ENCODE data around the gene AFG1L. TPM values are rescaled to one million over a fixed set of nuclear protein-coding genes. Genes with fewer than 3 reads are reported as not detected.
A peak's percentile ranks its signal among the peaks of the same experiment; 100 is the strongest.

AFG1L gene
- total RNA-seq, 1 experiment from 2014 or later = 4.9 TPM

- ChIA-PET RAD21 (ENCODE audit: low non-redundant PET in 1 of 2, low total read pairs in 2 of 2, uncharacterized antibody in 2 of 2, unreplicated experiment in 2 of 2) (no interaction called here), CTCF (interaction anchor here (2.6 kb wide), 1 partner anchor 241 kb away, joined by 10 read pairs; no protein-coding TSS in a partner anchor), POLR2A (no interaction called here)
- TF ChIP-seq CTCF (IDR thresholded peaks at IDR 0.05 in 2 of 3, conservative IDR thresholded peaks at IDR 0.05 in 1 of 3; ENCODE audit: borderline replicate concordance in 1 of 3, insufficient read depth in 1 of 3, low read depth in 2 of 3, low read length in 2 of 3) (peak in 2 of 3 experiments; percentile 38 to 49; a peak in 4 of 6 replicates), RAD21 (IDR thresholded peaks at IDR 0.05; ENCODE audit: low read depth) (peak; percentile 41), CEBPB (IDR thresholded peaks at IDR 0.05; ENCODE audit: low read depth) (no peak)
- 0 out of 2 replicates have a peak, but pooled peaks cover 11% of the 10 kb centered on the region for H4K20me1 ChIP-seq (ENCODE audit: insufficient read depth)
- no peak overlapping the region for H3K4me2 ChIP-seq (ENCODE audit: low read length)
- H3K4me1 ChIP-seq (ENCODE audit: control insufficient read depth in 1 of 2, insufficient read depth in 2 of 2, low read length in 2 of 2) = no peaks in the 10 kb centered on the region
- H3K9me2 ChIP-seq (ENCODE audit: insufficient read depth) = no peaks in the 10 kb centered on the region
- no peaks in the 10 kb centered on the region for H3K9me3 ChIP-seq (ENCODE audit: control insufficient read depth in 1 of 2, insufficient read depth in 1 of 2, low read depth in 1 of 2, low read length in 2 of 2)
- H3K79me2 ChIP-seq (ENCODE audit: insufficient read depth, low read length) = peaks cover 90% of the 10 kb centered on the region
- H2AFZ ChIP-seq (ENCODE audit: low read depth, low read length, poor library complexity, severe bottlenecking) = no peak overlapping the region
- no peaks in the 10 kb centered on the region for H3K27me3 ChIP-seq (ENCODE audit: insufficient read depth, low read length)
- ATAC-seq (peak; percentile 73), DNase-seq (ENCODE audit: low read depth, low spot score) (peak; percentile 28)
- H3K9ac ChIP-seq (ENCODE audit: low read length) = no peak overlapping the region
- 0 out of 4 replicates have a peak, but pooled peaks cover 2 to 3% of the 10 kb centered on the region in 2 experiments for H3K36me3 ChIP-seq (ENCODE audit: control insufficient read depth in 1 of 2, insufficient read depth in 2 of 2, low read length in 2 of 2)
- H3K4me3 ChIP-seq (replicated peaks in 1 of 2; ENCODE audit: low read depth in 1 of 2, low read length in 2 of 2) = no peak overlapping the region
- BruUV-seq (replicated peaks) = no TSS peak
- intact Hi-C loops (cut with micrococcal nuclease) = no loop called here
- H3K27ac ChIP-seq (ENCODE audit: low read depth, low read length) = no peak overlapping the region
These were observed 44.5 kb upstream of the AFG1L start for GRCh38 chr6:108250240-108250866.

GRCh38 chr6:108251252-108251651 lies 43.6 kb upstream of the AFG1L start:
- no peaks in the 10 kb centered on the region for H3K4me1 ChIP-seq (ENCODE audit: control insufficient read depth in 1 of 2, insufficient read depth in 2 of 2, low read length in 2 of 2)
- intact Hi-C loops (cut with micrococcal nuclease) = no loop called here
- BruUV-seq (replicated peaks) = no TSS peak
- no peaks in the 10 kb centered on the region for H3K27me3 ChIP-seq (ENCODE audit: insufficient read depth, low read length)
- H2AFZ ChIP-seq (ENCODE audit: low read depth, low read length, poor library complexity, severe bottlenecking) = no peak overlapping the region
- H3K4me3 ChIP-seq (replicated peaks in 1 of 2; ENCODE audit: low read depth in 1 of 2, low read length in 2 of 2) = no peak overlapping the region
- H3K9ac ChIP-seq (ENCODE audit: low read length) = no peak overlapping the region
- no peaks in the 10 kb centered on the region for H3K9me3 ChIP-seq (ENCODE audit: control insufficient read depth in 1 of 2, insufficient read depth in 1 of 2, low read depth in 1 of 2, low read length in 2 of 2)
- RAD21 ChIA-PET (ENCODE audit: low non-redundant PET in 1 of 2, low total read pairs in 2 of 2, uncharacterized antibody in 2 of 2, unreplicated experiment in 2 of 2) = no interaction called here
- H3K36me3 ChIP-seq (ENCODE audit: control insufficient read depth in 1 of 2, insufficient read depth in 2 of 2, low read length in 2 of 2) = 0 out of 4 replicates have a peak, but pooled peaks cover 2 to 3% of the 10 kb centered on the region in 2 experiments
- peaks cover 96% of the 10 kb centered on the region for H3K79me2 ChIP-seq (ENCODE audit: insufficient read depth, low read length)
- no peak overlapping the region for H3K27ac ChIP-seq (ENCODE audit: low read depth, low read length)
- H3K4me2 ChIP-seq (ENCODE audit: low read length) = no peak overlapping the region
- DNase-seq (ENCODE audit: low read depth, low spot score) (no peak), ATAC-seq (no peak)
- CTCF ChIA-PET = interaction anchor here (2.6 kb wide), 1 partner anchor 241 kb away, joined by 10 read pairs; no protein-coding TSS in a partner anchor
- no peaks in the 10 kb centered on the region for H3K9me2 ChIP-seq (ENCODE audit: insufficient read depth)
- H4K20me1 ChIP-seq (ENCODE audit: insufficient read depth) = 0 out of 2 replicates have a peak, but pooled peaks cover 11% of the 10 kb centered on the region
- POLR2A ChIA-PET = interaction anchor here (1.0 kb wide), 1 partner anchor 10 kb away, joined by 3 read pairs; the partner anchor contains the start of gene SNX3
- TF ChIP-seq EZH2phosphoT487 (IDR thresholded peaks at IDR 0.05; ENCODE audit: borderline replicate concordance) (no peak), POLR2A (IDR thresholded peaks at IDR 0.05; ENCODE audit: borderline replicate concordance, extremely low read depth, insufficient read depth, insufficient read length) (no peak), SIN3A (IDR thresholded peaks at IDR 0.05; ENCODE audit: low read depth) (no peak), SRF (IDR thresholded peaks at IDR 0.05; ENCODE audit: low read depth) (no peak), ZNF274 (IDR thresholded peaks at IDR 0.05; ENCODE audit: low read depth, low read length) (no peak), RAD21 (IDR thresholded peaks at IDR 0.05; ENCODE audit: low read depth) (no peak), EGR1 (IDR thresholded peaks at IDR 0.05; ENCODE audit: low read depth) (no peak), EZH2 (IDR thresholded peaks at IDR 0.05) (no peak), JUND (IDR thresholded peaks at IDR 0.05) (no peak), ZBTB33 (IDR thresholded peaks at IDR 0.05; ENCODE audit: extremely low read depth, insufficient replicate concordance, low read length) (no peak), YY1 (IDR thresholded peaks at IDR 0.05; ENCODE audit: extremely low read depth, insufficient replicate concordance, low read depth, low read length) (no peak), ZFX (IDR thresholded peaks at IDR 0.05) (no peak), MAX (IDR thresholded peaks at IDR 0.05) (no peak)

Data from HCT116 (cell line).